Stimulated activated CD4-positive, alpha-beta T cell treated with anti-CD3 and anti-CD28 coated beads, Interleukin-4, amount 100 ng/mL, for 1 hour (primary cell): Measurements from ENCODE around the gene LTF.
"Not testable (repeated sequence)": the region's sequence is repeated elsewhere in the genome, so short reads cannot be mapped to it uniquely, and the experiment has no call there.

Experiments used
- DNase-seq: peaks from one replicate; pipeline ENCODE4 v3.0.0-alpha.2; 2020

Gene LTF

DNA sequence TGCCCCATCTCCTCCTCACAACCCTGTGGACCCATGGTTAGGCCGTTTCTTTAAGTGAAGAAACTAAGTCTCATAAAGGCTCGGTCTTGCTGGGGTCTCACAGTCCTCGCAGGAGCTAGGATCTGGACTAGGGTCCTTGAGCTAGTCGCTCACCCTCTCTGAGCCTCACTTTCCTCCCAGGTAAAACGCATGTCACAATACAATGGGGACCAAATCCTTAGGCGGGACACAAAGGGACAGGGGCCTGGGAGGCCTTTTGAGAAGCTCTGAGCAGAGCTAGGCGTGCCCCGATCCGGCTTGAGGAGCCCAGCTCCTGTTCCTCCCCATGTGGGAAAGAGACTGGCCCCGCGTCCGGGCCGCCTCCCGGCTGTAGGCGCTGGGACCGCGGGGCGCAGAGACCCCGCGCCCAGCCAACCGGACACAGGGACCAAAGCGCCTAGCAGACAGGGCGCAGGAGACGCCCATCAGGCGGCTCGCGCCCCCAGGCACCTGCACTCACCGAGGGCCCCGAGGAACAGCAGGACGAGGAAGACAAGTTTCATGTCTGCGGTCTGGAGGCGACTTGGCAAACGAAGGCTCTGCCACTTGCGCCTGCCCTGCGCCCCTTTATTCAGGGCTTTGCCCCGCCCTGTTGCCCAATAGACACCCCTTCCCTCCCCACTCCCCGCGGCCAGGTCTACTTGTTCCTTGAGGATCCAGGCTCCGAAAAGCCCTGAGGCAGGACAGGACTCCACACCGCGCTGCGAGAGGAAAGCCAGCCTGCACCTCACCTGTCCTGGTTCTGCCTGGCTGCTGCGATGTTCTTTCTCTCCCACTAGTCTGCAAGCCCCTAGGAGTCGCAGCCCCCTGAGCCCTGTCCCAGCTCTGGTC, at the start of gene LTF:
LTF (minus strand) TSS at position 580 of the 870 bp plus-strand sequence; CDS start at position 542, 38 bp downstream.
- DNase-seq: no peak

DNA sequence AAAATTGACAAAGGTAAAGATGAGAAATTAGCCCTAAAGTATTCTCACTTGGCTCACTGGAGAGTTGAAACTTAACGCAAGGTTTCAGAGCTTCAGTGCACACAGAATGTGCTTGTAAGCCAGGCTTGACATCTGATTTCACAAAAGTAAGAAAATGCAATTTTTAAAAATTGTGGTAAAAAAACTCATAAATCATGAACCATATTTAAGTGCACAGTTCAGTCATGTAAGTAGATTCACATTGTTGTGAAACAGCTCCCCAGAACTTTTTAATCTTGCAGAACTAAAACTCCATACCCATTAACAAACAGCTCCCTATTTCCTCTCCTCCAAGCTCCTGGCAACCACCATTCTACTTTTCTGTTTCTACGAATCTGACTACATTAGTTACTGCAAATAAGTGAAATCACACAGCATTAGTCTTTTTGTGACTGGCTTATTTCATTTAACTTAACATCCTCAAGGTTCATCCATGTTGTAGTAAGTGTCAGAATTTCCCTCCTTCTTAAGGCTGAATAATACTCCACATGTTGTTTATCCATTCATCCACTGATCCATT, 47.6 kb upstream of the LTF start:
- no peak for DNase-seq

DNA sequence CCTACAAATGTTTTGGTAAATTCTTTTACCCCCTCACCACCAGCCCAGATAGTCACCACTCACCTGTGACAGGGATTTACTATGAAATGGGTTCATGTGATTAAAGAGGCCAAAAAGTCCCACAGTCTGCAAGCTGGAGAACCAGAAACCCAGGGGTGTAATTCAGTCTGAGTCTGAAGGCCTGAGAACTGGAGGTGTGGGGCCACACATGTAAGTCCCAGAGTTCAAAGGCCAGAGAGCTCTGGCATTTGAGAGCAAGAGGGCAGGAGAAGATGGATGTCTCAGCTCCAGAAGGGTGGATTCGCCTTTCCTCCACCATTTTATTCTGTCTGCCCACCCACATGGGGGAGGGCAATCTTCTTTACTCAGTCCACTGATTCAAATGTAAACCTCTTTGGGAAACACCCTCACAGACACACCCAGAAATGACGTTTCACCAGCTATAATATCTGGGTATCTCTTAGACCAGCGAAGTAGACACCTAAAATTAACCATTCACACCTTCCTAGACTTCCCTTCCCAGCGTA, 45.0 kb upstream of the LTF start:
- DNase-seq: no peak

DNA sequence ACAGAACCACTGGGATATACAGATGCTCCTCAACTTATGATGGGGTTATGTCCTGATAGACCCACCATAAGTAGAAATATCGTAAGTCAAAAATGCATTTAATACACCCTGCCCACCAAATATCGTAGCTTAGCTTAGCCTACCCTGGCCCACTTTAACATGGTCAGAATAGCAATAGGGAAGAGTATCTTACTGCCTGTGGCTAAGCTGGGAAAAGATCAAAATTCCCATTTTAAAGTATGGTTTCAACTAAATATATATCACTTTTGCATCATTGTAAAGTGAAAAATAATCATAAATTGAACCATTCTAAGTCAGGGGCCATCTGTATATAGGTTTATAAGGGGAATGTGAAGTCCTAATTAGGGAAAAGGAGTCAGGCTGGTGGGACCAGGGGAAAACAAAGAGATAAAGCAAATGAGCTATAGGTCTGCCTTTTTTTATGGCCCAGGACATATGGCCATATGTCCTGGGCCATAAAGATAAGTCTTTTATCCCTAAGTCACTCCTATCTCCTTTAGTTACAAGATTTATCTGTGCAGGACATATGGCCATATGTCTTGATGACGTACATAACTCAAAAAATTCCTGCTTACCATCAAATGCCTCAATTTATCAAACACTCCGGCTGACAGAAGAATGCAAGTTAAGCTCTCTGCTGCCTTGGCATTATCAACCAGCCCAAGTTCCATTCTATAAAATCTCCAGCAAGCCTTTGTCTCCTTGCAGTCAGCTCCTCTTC, 44.3 kb upstream of the LTF start:
- no peak for DNase-seq

DNA sequence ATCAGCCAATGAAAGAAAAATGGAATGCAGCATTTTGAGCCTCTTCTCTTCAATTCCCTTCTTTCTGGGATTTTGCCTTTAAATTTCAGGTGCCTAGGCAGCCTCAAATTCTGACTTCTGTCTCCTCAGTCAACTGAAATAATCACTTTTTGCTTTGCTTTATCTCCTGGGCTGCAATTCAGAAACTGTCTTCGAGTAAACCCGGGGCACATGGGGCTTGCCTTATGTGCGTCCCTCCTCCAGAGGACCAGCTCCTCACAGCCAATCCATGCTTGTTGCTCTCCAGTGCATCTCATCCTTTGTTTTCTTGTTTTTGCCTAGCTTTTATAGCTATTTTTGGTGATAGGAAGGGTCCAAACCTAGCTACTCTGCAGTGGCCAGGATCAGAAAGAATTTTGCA, 41.8 kb upstream of the LTF start:
- no peak for DNase-seq

DNA sequence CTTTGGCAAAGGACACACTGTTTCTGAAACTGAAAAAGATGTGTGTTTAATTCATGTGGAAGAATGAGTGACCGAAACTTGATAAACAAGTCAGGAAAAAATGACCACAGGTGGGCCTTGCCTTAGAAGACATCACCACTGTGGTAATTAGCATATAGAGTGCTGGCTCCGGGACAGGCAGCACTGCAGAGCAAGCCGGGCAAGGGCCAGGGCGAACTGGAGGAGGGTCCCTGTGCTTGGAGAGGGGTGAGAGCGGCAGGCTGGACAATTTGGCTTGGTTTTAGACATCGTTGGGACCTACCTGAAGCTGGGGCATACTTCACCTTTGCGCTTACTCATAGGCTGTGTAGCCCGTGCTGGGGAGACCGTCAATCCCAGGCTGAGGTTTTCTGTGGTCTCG, 41.2 kb upstream of the LTF start:
- no peak for DNase-seq

DNA sequence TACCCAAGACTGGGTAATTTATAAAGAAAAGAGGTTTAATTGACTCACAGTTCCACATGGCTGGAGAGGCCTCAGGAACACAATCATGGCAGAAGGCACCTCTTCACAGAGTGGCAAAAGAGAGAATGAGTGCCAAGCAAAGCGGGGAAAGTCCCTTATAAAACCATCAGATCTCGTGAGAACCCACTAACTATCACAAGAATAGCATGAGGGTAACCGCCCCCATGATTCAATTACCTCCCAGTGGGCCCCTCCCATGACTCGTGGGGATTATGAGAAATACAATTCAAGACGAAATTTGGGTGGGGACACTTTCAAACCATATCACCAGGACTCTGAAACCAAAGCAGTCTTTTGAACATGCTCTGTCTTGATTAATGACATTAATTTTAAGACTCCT, 40.1 kb upstream of the LTF start:
- peak; percentile 44 for DNase-seq

DNA sequence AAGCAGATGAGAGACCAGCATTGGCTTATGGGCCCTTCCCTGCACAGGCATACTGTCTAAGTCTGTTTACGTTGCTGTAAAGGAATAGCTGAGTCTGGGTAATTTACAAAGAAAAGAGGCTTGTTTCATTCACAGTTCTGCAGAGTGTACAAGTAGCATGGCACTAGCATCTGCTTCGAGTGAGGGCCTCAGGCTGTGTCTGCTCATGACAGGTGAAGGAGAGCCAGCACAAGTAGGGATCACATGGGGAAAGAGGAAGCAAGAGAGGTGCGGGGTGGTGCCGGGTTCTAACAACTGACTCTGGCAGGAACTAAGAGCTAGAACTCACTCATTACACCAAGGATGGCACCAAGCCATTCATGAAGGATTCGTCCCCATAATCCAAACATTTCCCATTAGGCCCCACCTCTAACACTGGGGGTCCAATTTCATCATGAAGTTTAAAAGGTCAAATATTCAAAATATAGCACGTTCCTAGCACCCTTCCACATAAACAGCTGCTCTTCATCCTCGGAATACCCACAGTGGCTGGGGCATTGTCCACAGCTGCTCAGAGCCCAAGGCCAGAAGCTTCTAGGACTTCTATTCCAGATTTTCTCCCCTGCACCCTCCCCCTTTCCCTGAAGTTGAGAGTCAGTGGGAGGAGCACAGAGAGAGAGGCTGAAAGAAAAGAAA, 38.6 kb upstream of the LTF start:
- no peak for DNase-seq

DNA sequence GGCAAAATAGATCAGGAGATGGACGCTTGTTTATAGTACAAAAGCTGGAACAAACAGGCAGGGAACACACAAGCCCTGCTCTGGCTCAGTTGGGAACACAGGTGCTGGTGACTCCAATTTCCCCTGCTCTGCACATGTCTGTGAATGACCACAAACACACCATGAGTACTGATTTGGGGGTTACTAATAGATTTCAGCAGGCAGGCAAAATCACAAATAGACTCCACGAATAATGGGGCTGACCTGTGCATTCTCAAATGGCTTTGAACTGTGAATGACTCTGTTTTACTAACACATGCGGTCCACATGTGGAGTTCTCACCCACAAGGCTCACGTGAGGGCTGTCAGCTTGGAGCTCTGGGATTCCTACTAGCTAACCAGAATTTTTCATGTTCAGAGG, 37.0 kb upstream of the LTF start:
- DNase-seq: no peak

DNA sequence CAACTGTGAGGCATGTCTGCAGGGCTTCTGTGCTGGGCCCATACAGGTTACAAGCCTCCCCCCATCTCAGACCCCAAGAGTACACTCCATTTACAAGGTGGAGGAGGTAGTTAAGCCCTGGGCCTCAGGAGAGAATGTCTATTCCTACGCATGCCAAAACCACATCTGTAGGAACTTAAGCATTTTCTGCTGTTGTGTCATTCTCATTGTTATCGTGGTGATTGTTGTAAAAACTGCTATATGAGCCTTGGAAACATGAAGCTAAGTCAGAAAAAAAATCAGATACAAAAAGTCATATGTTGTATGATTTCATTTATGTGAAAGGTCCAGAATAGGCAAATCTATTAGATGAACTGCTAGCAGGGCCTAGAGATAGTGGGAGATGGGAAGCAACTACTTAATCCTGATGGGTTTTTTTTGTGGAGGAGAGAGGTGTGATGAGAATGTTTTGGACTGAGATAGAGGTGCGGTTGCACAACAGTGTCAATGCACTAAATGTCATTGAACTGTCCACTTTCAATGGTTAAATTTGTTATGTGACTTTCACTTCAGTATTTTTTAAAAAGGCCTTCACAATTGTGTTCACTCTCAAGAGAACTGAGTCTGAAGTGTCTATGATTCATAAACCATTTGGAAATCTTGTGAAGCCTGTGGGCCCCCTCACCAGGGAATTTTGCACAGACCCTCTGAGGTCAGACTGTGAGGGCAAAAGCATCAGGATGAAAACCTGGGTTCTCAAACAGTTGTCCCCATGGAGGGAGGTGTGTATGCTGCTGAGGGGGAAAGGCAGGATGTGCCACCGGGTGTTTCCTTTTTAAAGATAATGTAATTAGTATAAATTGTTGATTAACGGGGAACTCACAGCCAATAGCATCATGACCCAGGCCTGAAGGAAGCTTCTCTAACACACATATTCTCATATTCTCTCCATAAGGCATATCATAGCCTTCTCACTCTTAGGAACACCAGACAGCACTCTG, 36.2 kb upstream of the LTF start:
- no peak for DNase-seq

DNA sequence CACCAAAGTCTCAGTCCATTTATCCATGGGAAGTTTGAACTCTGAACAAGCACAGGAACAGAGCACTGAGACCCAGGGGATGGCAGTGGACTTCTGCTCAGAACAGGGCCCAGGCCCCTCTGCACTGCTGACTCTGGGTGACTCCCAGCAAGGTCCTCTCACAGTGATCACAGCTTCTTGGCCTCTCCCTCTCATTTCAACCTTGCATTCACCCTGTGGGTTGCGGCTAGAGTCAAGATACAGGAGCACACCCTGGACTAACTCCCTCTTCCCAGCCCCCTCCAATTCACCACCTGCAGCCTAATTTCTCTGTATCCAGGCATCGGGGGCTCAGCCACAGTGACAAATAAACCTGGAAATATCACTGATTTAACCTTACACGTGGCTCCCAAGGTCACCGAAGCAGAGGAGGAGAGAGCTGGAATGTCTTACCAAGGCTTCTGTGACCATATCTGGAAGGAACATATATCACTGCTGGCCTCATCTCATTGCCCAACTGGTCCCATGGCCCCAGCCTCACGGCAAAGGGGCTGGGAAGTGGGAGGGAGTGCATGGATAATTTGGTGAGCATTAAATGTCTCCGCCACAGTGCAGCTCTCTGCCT, 34.3 kb upstream of the LTF start:
- no peak for DNase-seq

DNA sequence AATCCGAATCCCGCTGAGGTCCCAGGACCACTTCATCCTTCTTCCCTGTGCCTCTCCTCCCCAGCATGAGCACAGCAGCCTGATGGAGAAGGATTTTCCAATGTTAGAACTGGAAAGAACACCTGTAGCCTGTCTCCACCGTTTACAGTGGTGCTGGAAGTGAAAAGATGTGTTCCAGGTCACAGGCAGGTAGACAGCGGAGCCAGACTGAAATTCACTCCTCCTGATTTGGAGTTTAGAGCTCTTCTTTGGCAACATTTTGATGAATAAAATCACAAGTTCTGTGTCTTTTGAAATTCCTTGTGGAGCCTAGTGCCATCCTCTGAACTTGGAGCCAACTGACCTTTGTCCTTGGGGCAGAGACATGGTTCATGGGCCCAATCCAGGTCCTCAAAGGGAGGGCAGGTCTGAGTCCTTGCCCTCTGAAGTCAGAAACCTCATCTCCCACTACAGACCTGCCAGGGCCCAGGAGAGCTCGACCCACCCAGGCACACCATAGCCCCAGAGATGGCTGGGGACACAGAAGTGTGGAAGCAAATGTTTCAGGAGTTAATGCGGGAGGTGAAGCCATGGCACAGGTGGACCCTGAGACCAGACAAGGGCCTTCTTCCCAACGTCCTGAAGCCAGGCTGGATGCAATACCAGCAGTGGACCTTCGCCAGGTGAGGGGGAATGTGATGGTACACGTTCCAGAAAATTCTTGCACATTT, 33.0 kb upstream of the LTF start, which contains the start of gene RTP3:
RTP3 (plus strand) TSS at position 421 of the 710 bp plus-strand sequence; CDS start at position 508, 87 bp downstream.
- DNase-seq: no peak

DNA sequence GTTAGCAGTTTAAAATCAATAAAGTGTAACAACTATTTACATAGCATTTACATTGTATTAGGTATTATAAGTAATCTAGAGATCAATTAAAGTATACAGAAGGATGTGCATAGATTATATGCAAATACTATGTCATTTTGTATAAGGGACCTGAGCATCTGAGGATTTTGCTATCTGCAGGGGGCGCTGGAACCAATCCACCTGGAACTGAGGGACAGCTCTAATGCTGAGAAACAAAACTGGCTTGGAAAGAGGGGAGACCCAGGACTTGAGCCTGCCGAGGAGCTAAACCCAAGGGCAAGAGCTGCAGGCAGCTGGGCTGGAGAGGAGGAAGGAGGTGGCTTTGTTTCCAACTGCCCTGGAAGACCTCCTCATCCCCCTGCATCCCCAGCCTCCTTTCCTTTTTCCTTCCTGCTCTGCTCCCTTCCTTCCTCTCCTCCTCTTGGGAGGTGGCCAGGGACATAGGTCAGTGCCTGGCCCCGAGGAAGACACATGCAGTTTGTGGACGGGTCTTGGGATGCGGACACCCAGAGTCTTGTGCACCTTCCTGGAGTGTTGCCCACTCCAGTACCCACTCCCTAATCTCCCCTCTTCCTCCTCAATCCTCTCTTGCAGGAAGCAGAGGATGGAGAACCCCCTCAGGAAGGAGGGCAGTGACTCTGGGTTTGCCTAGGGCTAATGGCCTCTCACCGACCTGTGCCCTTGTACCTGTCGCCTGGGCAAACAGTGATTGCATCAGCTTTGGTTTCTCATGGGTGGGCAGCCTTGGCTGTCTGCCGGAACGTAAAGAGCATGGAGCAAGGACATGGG, 32.2 kb upstream of the LTF start:
- peak; percentile 54 for DNase-seq

DNA sequence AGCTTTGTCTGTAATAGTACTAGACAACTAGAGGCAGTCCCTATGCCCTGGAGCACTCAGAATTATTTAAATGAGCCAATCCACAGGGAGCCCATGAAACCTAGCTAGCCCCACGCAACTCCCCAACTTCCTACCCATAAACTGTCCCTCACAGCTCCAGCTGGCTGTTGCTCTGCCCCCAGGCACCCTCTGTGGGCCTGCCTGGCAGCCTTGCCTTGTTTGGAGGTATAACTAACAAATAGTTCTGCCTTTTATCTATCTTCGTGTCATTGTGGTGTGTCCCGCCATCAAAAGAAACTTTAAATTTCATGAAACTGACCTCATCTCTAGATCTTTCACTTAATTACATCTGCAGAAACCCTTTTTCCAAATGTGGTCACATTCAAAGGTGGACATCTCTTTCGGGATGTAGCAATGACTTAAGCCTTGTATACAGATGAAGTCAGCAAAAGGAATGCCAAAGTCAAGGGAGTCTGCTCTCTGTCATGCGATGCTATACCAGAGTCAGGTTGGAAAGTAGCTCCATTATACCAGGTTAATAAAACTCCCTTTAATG, 31.3 kb upstream of the LTF start:
- no peak for DNase-seq

DNA sequence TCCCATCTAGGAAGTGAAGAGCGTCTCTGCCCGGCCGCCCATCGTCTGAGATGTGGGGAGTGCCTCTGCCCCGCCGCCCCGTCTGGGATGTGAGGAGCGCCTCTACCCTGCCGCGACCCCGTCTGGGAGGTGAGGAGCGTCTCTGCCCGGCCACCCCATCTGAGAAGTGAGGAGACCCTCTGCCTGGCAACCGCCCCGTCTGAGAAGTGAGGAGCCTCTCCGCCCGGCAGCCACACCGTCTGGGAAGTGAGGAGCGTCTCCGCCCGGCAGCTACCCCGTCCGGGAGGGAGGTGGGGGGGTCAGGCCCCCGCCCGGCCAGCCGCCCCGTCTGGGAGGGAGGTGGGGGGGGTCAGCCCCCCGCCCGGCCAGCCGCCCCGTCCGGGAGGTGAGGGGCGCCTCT, 29.8 kb upstream of the LTF start:
- DNase-seq: not testable (repeated sequence)

DNA sequence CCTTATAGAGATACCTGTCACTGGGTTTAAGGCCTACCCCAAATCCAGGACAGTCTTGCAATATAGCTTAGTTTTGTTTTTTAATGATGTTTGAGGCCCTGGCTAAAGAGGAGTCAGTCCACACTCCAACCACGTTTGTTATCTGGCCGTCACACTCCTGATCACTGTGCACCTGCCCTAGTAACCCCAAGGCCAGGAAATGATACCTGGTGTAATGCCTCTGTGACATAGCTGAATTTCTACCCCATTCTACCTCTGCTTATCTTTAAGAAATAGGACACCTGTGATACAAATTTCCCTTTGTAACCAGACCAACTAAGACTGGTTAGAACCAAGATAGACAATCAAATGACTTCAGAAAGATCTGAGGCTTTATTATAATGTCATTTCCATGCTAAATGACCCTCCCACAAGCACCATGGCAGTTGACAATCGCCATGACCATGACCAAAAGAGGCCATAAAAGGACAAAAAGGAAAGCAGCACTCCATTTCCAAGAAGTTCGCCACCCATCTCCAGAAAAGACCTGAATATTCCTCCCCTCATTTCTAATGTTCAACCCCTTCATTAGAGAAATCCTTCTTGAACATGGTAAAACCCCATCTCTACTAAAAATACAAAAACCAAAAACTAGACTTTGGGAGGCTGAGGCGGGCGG, 28.3 kb upstream of the LTF start:
- no peak for DNase-seq

DNA sequence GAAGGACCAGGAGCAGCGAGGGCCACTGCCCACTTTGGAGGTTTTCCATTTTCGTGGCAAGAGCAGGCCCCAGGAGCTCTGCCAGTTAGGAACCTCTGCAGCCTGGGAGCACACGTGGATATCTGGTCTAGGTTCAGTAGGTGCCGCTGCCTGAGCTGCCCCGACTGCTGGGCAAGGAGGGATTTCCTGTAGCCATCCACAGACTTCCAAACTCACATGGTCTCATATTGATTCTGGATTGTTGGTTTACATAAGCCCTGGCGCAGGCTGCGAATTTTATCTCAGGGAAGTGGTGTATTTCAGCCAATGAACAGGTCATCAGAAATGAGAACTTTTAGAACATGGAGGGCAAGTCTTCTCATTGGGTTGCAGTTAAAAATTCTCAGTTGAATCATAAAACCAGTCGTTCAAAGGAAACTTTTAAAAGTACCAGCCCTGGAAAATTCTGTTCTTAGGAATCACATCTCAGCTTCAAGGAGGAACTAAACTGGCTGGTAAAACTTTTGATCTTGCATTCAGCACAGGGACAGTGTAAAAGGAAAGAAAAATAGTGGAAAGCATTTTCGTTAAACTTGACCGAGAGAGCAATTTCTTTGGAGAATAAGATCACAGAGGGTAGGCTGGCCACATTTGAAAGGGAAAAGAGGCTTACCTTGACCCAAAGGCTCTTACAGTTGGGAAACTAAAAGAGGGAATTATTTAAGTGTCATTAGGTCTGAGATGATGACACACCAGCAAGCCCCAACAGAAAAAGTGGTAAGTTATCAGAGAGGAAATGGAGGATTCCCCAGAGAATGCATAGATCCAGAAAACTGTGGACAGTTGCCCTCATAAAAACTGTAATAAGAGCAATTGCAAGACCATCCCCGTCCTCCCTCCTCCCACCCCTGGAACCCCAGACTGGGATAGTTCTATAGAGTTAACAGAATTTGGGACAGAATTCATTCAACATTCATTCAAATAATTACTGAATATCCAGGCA, 26.7 kb upstream of the LTF start:
- no peak for DNase-seq
